IMR-90 (cell line): Measurements from ENCODE around the gene ARL6.

Experiments
- FOS ChIP-seq: fragments of 150-350 bp; IDR thresholded peaks from 2 replicates; pipeline ENCODE4 v1.6.1; 2016; ENCODE audit warnings: low read depth, low read length
- MAFK ChIP-seq: IDR thresholded peaks from 2 replicates; pipeline ENCODE4 v1.6.1; 2012; ENCODE audit warnings: low read depth, low read length, improper control_type of control experiment
- MAZ ChIP-seq: IDR thresholded peaks from 2 replicates; pipeline ENCODE4 v1.6.1; 2012; ENCODE audit warnings: low read depth, mild to moderate bottlenecking, low read length, improper control_type of control experiment, moderate library complexity, borderline replicate concordance
- NFE2L2 ChIP-seq: fragments of 150-350 bp; IDR thresholded peaks from 2 replicates; pipeline ENCODE4 v1.6.1; 2016; ENCODE audit warnings: low read depth, mild to moderate bottlenecking, low read length
- POLR2A ChIP-seq: IDR thresholded peaks from 2 replicates; pipeline ENCODE4 v1.6.1; 2012; ENCODE audit warnings: mild to moderate bottlenecking, low read depth, low read length
- RAD21 ChIP-seq: IDR thresholded peaks from 2 replicates; pipeline ENCODE4 v1.6.1; 2012; ENCODE audit warnings: low read length, improper control_type of control experiment
- RFX5 ChIP-seq: IDR thresholded peaks from 2 replicates; pipeline ENCODE4 v1.8.0; 2012; ENCODE audit warnings: low read depth, mild to moderate bottlenecking, low read length, moderate library complexity
- TF ChIP-seq, protein P1 (sequence below): conservative IDR thresholded peaks from 2 replicates; pipeline ENCODE4 v1.5.1; 2012; ENCODE audit warnings: mild to moderate bottlenecking, low read depth, low read length, improper control_type of control experiment
- TF ChIP-seq, protein P2 (sequence below): fragments of 150-350 bp; IDR thresholded peaks from 2 replicates; pipeline ENCODE4 v1.6.1; 2017; ENCODE audit warnings: mild to moderate bottlenecking, antibody characterized with exemption, low read length, low read depth

DNA sequence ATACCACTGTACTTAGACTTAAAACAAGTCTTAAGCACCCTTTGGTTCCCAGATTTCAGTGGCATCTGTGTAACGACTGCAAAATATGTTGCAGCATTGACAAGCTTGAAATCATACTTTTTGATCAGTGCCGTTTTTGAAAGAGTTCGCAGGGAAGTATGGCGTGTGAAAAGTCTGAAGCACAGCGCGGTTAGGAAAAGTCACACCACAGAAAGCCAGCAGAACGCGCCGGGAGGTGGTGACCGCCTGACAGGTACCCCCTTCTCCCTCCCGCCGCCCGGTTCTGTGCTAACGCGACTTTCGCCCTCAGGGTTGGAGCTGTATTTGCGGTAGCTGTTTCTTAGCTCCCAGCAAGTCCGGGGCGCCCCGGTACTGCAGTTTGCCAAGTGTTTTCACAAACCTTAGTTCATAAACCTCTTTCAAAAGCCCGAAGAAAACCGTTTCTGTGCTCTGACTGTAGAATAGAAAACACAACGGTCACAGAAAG is 56.8 kb downstream of the ARL6 start:
- TF ChIP-seq, protein P1, sequence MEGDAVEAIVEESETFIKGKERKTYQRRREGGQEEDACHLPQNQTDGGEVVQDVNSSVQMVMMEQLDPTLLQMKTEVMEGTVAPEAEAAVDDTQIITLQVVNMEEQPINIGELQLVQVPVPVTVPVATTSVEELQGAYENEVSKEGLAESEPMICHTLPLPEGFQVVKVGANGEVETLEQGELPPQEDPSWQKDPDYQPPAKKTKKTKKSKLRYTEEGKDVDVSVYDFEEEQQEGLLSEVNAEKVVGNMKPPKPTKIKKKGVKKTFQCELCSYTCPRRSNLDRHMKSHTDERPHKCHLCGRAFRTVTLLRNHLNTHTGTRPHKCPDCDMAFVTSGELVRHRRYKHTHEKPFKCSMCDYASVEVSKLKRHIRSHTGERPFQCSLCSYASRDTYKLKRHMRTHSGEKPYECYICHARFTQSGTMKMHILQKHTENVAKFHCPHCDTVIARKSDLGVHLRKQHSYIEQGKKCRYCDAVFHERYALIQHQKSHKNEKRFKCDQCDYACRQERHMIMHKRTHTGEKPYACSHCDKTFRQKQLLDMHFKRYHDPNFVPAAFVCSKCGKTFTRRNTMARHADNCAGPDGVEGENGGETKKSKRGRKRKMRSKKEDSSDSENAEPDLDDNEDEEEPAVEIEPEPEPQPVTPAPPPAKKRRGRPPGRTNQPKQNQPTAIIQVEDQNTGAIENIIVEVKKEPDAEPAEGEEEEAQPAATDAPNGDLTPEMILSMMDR = no peak
- no peak for TF ChIP-seq MAZ
- no peak for TF ChIP-seq RAD21
- TF ChIP-seq, protein P2, sequence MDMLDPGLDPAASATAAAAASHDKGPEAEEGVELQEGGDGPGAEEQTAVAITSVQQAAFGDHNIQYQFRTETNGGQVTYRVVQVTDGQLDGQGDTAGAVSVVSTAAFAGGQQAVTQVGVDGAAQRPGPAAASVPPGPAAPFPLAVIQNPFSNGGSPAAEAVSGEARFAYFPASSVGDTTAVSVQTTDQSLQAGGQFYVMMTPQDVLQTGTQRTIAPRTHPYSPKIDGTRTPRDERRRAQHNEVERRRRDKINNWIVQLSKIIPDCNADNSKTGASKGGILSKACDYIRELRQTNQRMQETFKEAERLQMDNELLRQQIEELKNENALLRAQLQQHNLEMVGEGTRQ = no peak
- no peak for TF ChIP-seq POLR2A
- TF ChIP-seq MAFK = no peak
- TF ChIP-seq RFX5 = no peak
- TF ChIP-seq NFE2L2 = no peak
- no peak for TF ChIP-seq FOS
